HUES64 (cell line): Measurements from ENCODE around the gene CLEC4D.
"Not testable (repeated sequence)": the region's sequence is repeated elsewhere in the genome, so short reads cannot be mapped to it uniquely, and the experiment has no call there.

Experiments
- H3K27ac ChIP-seq: 2 replicates; pipeline ENCODE4 v1.7.0; 2013; ENCODE audit warnings: low read depth, low read length, inconsistent platforms
- H3K27me3 ChIP-seq: 2 replicates; pipeline ENCODE4 v1.6.1; 2013; ENCODE audit warnings: mild to moderate bottlenecking, low read length; ENCODE audit not compliant: insufficient read depth
- H3K36me3 ChIP-seq: 2 replicates; pipeline ENCODE4 v1.6.1; 2013; ENCODE audit warnings: mild to moderate bottlenecking, low read length; ENCODE audit not compliant: insufficient read depth
- H3K4me1 ChIP-seq: 2 replicates; pipeline ENCODE4 v1.6.1; 2013; ENCODE audit warnings: mild to moderate bottlenecking, low read length, moderate library complexity; ENCODE audit not compliant: insufficient read depth
- H3K4me3 ChIP-seq: 2 replicates; pipeline ENCODE4 v1.5.1; 2013; ENCODE audit warnings: mild to moderate bottlenecking, low read length, moderate library complexity
- H3K9ac ChIP-seq: 2 replicates; pipeline ENCODE4 v1.6.1; 2013; ENCODE audit warnings: mild to moderate bottlenecking, low read depth, low read length
- H3K9me3 ChIP-seq: 2 replicates; pipeline ENCODE4 v1.6.1; 2013; ENCODE audit warnings: low read depth, low read length; ENCODE audit not compliant: insufficient read depth
- WGBS: fragments of 150-250, 120-280 bp; methylation state at CpG from one replicate; pipeline ENCODE4 v1.1.7; 2013; ENCODE audit warnings: missing lambda C conversion rate; 5-methylcytosine and 5-hydroxymethylcytosine counted together

The CLEC4D gene

GRCh38 chr12:8499616-8500015 lies 13.7 kb upstream of the CLEC4D start:
- H3K27ac ChIP-seq: no peak overlapping the region
- H3K4me3 ChIP-seq: no peak overlapping the region
- H3K36me3 ChIP-seq: no peaks in the 10 kb centered on the region
- no peaks in the 10 kb centered on the region for H3K27me3 ChIP-seq
- H3K9ac ChIP-seq: no peak overlapping the region
- H3K9me3 ChIP-seq: no peaks in the 10 kb centered on the region
- peaks cover 3% of the 10 kb centered on the region; the same call in 1 of the 2 replicates for H3K4me1 ChIP-seq
- 49% methylated on average over 4 of the region's 4 CpGs for WGBS

DNA sequence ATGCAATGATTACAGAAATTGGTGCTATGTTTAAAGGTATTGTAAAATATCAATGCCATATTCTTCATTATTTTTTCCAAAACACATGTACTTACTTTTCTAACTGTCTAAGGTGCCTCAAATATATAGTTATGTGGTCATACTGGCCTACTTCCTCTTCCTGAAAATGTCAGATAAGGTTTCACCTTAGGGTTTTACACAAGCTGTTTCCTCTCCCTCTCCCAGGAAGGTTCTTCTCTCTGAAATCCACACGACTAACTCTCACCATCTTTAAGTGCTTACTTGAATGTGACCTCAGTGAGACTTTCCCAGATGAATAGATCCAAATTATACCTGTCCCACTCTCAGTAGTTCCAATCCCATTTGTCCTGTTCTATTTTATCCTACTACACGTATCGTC lies 11.6 kb upstream of the CLEC4D start:
- Histone ChIP-seq H3K9me3 (no peaks in the 10 kb centered on the region), H3K27me3 (no peaks in the 10 kb centered on the region), H3K36me3 (no peaks in the 10 kb centered on the region), H3K4me1 (no peaks in the 10 kb centered on the region; the same call in 1 of the 2 replicates), H3K27ac (no peak overlapping the region), H3K9ac (no peak overlapping the region), H3K4me3 (no peak overlapping the region)
- 64% methylated on average over 1 of the region's 3 CpGs for WGBS

GRCh38 chr12:8504351-8504750 lies 9.0 kb upstream of the CLEC4D start:
- Histone ChIP-seq H3K36me3 (no peaks in the 10 kb centered on the region), H3K4me1 (peaks cover 14% of the 10 kb centered on the region), H3K27ac (no peak overlapping the region), H3K4me3 (no peak overlapping the region), H3K9ac (no peak overlapping the region), H3K9me3 (no peaks in the 10 kb centered on the region), H3K27me3 (no peaks in the 10 kb centered on the region)
- WGBS: 90% methylated on average over 1 of the region's 1 CpG

GRCh38 chr12:8507596-8507995 lies 5.7 kb upstream of the CLEC4D start:
- Histone ChIP-seq H3K4me3 (no peak overlapping the region), H3K27me3 (no peaks in the 10 kb centered on the region), H3K27ac (no peak overlapping the region), H3K9ac (no peak overlapping the region), H3K9me3 (no peaks in the 10 kb centered on the region), H3K4me1 (peaks cover 17% of the 10 kb centered on the region), H3K36me3 (no peaks in the 10 kb centered on the region)
- WGBS: 92% methylated on average over 3 of the region's 3 CpGs

- no peak overlapping the region for H3K27ac ChIP-seq
- H3K27me3 ChIP-seq: no peaks in the 10 kb centered on the region
- no peaks in the 10 kb centered on the region for H3K9me3 ChIP-seq
- no peak overlapping the region for H3K4me3 ChIP-seq
- H3K4me1 ChIP-seq: peaks cover 17% of the 10 kb centered on the region
- WGBS: 73% methylated on average over 3 of the region's 3 CpGs
- no peak overlapping the region for H3K9ac ChIP-seq
- no peaks in the 10 kb centered on the region for H3K36me3 ChIP-seq
Observed at GRCh38 chr12:8508223-8508622, 5.1 kb upstream of the CLEC4D start.

- Histone ChIP-seq H3K9ac (no peak overlapping the region), H3K4me1 (peaks cover 17% of the 10 kb centered on the region), H3K36me3 (no peaks in the 10 kb centered on the region), H3K4me3 (no peak overlapping the region), H3K9me3 (no peaks in the 10 kb centered on the region), H3K27ac (no peak overlapping the region), H3K27me3 (no peaks in the 10 kb centered on the region)
- WGBS: 68% methylated on average over 12 of the region's 12 CpGs
Observed at GRCh38 chr12:8508910-8509841, 4.1 kb upstream of the CLEC4D start.

DNA sequence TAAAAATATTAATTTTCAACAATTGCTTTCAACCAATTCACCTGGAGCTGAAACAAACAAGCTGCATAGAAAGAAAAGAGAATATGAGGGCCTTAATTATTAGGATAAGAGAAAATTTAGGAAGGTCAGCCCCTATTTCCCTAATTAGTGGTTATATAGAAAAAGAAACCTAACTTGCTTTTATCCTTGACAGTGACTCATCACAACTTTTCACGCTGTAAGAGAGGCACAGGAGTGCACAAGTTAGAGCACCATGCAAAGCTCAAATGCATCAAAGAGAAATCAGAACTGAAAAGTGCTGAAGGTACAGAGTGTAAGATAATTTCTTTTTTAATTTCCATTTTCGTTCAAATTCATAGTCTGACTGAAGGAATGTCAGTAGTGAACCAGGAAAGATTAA lies 4.7 kb downstream of the CLEC4D start:
- Histone ChIP-seq H3K27me3 (no peaks in the 10 kb centered on the region), H3K27ac (no peak overlapping the region), H3K4me3 (no peak overlapping the region), H3K9ac (no peak overlapping the region), H3K36me3 (no peaks in the 10 kb centered on the region), H3K9me3 (0 out of 2 replicates have a peak, but pooled peaks cover 2% of the 10 kb centered on the region), H3K4me1 (no peaks in the 10 kb centered on the region)
- 100% methylated on average over 2 of the region's 2 CpGs for WGBS

DNA sequence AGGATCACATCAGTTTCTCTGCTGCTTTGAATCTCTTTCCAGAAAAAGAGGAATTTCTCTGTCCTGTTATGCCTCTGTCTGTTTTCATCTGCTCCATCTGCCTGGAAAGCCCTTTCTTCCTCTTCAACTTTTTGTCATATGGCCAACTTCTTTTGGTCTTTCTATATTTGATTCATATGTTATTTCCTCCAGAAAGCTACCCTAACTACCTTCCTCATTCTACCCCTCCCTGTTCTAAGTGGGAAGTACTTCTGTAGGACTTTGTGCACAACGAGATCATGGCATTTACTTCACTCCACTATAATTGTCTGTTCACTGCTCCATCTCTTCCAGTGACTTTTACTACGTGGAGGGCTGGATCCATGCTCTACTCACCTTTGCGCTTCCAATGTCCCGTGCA lies 5.9 kb downstream of the CLEC4D start:
- H3K27me3 ChIP-seq: no peaks in the 10 kb centered on the region
- 89% methylated on average over 4 of the region's 4 CpGs for WGBS
- no peaks in the 10 kb centered on the region for H3K36me3 ChIP-seq

DNA sequence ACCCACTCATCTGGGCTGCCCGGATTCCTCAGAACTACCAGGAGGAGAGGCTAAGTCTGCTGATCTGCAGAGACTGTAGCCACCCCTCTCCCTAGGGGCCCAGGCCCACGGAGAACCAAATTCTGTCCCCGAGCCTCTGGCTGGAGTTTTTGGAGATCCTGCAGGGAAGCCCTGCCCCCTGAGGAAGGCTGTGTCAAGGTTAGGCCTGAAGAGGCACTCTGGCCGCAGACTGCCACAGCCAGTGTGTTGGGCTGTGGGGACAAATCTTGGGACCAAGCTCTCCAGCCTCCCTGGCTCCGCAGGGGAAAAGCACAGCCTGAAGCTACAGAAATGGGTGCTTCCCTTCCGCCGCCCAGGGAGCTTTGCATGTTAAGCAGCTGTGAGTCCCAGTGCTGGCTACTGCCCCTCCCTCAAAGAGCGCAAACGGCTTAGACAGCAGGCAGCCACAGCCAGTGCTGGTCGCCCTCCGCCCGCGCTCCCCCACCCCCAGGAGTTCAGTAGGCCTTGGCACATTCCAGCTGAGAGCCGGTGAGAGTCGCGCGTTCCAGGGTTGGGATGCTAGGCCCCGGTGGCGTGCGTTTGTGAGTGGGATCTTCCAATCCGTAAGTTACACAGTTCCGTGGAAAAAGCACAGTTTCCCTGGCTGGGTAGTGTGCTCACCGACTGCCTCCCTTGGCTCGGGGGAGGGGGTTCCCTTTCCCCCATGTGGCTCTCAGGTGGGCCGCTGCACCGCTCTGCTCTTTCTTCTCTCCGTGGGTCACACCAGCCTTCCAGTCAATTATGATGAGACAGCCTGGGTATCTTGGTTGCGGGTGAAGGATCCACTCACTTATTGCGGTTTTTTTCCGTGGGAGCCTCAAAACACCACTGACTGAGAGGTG lies 14.2 kb downstream of the CLEC4D start:
- H3K4me3 ChIP-seq: no peak overlapping the region
- WGBS: 63% methylated on average over 30 of the region's 30 CpGs
- H3K9ac ChIP-seq: no peak overlapping the region; the same call in 1 of the 2 replicates
- H3K4me1 ChIP-seq: peaks cover 5% of the 10 kb centered on the region
- H3K9me3 ChIP-seq: 0 out of 2 replicates have a peak, but pooled peaks cover 2% of the 10 kb centered on the region
- no peaks in the 10 kb centered on the region for H3K27me3 ChIP-seq
- no peak overlapping the region for H3K27ac ChIP-seq
- no peaks in the 10 kb centered on the region for H3K36me3 ChIP-seq

More for the DNA sequence above, 5.9 kb downstream of the CLEC4D start:
- no peak overlapping the region for H3K4me3 ChIP-seq
- no peak overlapping the region for H3K9ac ChIP-seq
- H3K9me3 ChIP-seq: 0 out of 2 replicates have a peak, but pooled peaks cover 2% of the 10 kb centered on the region
- H3K27ac ChIP-seq: no peak overlapping the region
- no peaks in the 10 kb centered on the region for H3K4me1 ChIP-seq

DNA sequence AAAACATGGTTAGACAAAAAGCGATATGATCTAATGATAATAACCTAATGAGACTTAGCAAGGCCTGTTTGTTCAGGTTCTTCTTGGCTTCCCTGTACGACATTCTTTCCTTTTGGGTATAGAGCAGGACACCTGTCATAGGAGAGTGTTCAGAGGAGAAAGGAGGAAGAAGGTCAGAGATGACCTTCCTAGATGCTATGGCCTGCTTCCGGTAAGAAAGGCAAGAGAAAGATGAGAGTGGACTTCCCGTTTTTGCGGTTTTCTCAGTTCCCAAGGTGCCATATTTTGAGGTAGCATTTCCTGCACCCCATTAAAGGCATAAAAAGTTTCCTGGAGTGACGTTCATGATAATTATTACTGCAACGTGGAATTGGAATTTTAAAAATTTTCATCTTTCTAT lies 18.7 kb downstream of the CLEC4D start:
- Histone ChIP-seq H3K9me3 (no peaks in the 10 kb centered on the region), H3K9ac (no peak overlapping the region), H3K36me3 (no peaks in the 10 kb centered on the region), H3K4me1 (peaks cover 5% of the 10 kb centered on the region), H3K4me3 (no peak overlapping the region), H3K27ac (no peak overlapping the region), H3K27me3 (no peaks in the 10 kb centered on the region)
- WGBS: 95% methylated on average over 5 of the region's 7 CpGs

DNA sequence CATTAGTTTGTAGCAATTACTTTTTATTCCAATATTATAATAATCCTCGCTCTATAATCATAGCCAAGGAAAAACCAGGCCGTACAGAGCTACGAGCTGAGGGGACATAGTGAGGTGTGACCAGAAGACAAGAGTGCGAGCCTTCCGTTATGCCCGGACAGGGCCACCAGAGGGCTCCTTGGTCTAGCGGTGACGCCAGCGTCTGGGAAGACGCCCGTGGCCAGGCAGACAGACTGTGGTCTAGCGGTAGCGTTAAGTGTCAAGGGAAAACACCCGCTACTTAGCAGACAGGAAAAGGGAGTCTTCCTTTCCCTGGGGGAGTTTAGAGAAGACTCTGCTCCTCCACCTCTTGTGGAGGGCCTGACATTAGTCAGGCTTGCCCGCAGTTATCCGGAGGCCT lies 24.5 kb downstream of the CLEC4D start:
- H3K36me3 ChIP-seq: not testable (repeated sequence)
- 90% methylated on average over 14 of the region's 16 CpGs for WGBS

More for the DNA sequence above, 24.5 kb downstream of the CLEC4D start:
- H3K4me1 ChIP-seq, H3K9me3 ChIP-seq, H3K9ac ChIP-seq, H3K27ac ChIP-seq, H3K27me3 ChIP-seq, H3K4me3 ChIP-seq: not testable (repeated sequence)
